Activated CD8-positive, alpha-beta memory T cell treated with anti-CD3 and anti-CD28 coated beads, Interleukin-2, amount 50 U/mL, for 4 hours (primary cell): Measurements from ENCODE around the gene ASGR1.

Experiments
- DNase-seq: peaks from one replicate; pipeline ENCODE4 v3.0.0-alpha.2; 2020

Gene ASGR1

DNA sequence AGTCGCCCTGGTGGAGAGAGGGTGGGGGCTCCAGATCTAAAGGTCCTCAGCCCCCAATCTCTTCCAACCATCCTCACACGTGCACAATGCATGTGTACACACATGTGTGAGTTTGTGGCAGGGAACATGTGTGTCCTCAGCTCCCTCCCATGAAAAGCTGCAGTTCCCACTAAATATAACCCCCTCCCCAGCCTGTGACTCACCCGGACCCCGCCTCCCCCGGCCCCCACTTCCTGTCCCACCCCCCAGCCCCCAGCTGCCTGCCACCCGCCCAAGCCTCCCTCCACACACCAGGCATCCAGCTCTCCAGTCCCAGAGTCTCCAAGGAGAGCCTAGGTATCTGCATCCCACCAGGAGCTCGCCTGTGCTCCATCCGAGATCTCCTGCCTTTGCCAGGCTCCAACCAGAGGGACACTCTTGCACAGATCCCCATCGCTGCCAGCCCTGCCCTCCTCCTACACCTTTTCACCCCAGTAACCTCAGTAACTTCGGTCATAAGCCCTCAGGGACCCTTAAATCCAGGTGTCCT is 36.5 kb upstream of the ASGR1 start:
- no peak for DNase-seq

DNA sequence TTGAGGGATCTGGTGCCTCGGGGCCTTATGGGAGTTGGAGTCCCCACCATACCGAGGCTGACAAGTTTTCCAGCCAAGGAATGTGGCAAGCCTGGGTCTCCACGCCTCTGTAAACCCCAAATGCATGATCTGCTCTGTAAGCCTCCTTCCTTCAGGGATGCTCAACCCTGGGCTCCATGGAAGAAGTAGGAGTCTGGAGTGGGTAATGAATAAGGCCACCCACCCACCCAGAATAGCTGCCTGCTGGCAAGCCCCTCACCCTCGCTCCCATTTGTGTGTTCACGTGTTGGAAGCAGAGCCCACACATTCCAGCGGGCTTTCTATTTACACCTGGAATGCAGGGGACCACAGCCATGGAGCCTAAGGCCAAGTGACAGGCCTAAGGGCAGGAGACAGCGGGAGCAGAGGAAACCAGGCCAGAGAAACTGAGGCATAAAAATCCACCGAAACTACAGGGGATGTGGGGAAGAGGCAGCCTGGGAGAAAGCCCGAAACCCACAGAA is 36.0 kb upstream of the ASGR1 start:
- DNase-seq, result no peak

DNA sequence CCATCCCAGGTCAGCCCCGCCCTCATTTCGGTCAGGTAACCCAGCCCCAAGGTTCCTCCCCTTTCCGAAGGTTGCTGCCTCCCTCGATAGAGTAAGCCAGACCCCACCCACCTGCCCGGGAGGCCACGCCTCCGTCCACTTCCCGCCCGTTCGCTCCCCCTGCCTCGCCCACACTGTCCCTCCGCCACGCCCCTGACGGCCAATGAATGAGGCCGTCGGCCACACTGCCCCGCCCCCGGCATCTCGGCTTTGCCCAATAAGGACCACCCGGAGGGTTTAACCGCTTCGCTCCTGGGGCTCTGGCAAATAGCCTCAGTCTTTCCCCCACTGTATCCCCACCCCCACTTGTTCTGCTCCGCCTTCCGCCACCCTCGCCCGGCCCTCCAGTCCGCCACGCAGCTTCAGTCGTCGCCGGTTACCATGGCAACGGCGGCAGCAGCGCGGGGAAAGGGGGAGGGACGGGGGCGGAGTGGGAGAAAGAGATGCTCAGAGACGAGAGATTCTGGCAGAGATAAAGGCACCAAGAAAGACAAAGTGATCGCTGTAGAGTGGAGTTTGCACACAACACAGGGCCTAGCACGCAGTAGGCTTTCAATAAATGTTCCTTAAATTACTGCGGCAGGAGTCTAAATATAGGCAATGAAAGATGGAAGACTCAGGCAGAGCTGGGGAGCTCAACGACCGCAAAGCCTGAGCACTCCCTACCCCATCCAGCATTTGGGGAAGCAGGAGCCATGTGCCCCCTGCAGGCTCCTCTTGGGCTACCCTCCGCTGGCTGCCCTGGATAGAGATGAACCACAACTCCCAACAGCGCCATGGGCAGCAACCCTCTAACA is 35.3 kb upstream of the ASGR1 start:
- peak; percentile 99 for DNase-seq

DNA sequence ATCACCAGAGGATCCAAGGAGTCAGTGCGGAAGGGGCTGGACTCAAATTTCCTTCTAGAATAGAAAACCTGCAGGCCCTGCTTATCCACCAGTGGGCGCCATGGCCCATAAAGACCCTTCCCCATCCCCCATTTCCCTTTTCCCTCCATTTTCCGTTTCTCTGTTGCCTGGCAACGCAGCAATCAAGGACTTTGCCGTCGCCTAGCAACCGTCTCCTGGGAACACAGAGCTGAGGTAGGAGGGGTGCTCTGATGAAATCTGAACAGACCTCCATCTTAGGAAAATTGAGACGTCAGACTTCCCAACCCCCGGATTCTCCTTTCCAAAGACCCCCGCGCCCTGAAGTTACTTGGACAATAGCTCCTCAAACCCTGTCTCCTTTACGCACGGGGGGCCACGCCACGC is 34.7 kb upstream of the ASGR1 start:
- DNase-seq, result no peak

DNA sequence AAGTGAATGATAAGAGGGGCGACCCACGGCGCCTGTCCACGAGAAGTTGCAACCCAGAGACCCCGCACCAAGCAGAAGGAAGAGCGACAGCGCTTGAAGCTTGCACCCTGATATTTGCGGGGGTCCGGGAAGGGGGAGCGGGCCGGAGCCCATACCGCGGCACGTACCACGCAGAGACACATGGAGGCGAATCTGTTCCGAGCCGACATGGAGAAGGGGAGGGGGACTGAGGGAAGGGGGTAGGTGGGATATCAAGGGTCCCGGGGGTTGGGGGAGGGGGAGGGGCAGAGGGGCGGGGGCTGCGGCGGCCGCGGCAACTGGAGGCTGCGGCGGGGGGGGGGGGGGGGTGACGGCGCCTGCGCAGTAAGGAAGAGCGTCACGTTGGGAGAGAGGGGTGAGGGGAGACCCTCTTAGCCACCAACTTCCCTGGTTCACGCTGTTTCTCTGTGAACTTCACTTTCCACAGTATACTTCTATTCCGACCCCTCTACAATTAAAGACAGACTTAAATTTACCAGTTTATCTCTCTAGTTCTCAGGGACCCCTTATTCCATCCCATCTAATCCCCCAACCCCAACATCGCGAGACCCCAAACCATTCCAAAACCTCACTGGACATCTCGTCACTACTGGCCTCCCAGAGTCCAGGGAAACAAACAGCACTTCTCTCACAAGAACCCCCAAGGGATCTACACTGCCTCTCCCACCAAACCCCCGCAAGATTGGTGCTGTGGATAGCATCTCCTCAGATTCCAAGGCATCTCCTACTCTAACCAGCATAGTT is 32.5 kb upstream of the ASGR1 start:
- no peak for DNase-seq

DNA sequence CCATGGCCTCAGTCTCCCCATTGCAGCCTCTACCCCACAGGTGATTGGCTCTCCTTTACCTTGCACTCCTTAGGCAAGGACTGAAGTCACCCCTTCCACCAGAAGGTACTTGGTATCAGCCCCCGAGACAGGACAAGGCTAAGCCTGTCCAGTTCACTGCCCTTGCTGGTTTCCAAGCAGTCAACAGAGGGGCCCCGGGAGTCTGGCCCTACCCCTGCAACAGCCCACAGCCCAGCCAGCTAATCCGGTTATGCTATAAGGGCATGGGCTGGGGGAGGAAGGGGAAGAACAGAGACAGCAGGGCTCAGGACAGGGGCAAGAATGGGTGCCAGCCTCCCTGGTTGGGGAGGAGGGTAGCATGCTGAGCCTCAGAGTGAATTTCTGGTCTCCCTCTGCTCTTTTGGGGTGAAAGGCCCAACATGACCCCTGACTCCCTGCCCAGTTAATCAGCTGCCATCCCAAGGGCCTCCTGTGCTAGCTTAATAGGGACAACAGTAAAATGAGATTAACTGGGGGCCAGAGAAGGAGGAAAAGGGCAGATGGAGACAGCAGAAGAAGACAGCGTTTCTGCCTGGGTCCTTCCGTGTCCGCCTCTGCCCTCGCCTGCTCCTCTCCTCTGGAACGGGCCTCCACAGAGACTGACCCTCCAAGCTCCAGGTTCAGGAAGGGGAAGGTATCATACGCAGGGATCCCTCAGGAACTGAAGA is 29.7 kb upstream of the ASGR1 start:
- no peak for DNase-seq

DNA sequence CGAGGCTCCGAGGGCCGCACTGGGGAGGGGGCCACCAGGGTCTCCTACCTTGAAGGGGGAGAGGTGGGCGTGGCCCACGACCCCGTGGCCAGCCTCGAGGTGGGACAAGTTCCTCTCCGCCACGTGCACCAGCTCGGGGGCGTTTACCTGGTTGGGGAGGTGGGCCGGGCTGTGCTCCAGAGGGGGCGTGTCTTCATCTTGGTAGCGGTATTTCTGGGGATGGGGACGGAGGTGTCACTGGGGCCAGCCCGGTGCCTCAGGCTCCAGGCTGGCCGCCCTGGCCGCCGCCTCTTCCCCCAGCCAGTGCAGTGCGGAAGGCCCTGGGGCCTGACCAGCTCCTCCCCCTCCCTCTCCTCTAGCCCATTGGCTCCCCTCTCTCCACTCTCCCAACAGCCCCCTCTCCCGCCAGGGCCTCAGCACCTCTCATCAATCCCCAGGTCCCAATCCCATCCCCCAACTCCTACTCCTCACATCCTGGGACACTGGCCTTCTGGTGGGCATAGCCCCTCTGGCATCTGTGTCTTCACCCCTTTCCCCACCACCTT is 28.9 kb upstream of the ASGR1 start:
- DNase-seq, result no peak

DNA sequence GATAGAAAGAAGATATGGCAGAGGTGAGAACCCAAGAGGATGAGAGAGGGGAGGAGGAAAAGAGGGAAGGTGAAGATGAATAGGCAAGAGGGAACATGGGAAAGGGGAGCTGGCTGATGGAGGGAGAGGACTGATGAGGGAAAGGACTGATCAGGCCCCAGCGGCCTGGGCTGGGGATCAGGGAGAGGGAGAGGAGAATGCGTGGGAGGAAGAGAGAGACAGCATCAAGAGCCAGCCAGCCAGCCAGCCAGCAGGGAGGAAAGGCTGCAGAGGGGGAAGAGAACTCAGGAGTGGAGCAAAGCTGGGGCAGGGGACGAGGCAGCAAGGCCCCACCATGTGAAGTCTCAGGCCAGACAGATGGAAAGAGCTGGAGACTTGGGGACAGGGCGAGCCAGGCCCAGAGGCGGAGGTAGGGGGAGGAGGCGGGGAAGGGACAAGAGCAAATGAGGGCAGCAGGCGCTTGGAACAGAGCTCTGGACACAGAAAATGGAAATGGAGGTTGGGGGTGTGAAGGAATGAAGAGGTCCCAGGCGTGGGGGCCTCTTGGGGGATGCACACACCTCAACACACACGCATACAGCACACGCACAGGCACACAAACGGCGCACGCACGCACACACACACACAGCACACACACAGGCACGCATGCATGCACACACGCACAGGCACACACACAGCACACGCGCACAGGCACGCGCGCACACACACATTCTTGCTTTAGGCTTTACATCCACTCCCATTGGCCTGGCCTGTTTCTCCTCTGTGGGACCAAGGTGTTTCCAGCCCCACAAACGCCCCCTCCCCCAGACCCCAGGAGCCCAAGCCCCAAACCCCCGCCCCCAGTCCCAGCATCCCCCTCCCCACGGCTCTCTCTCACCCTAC is 28.2 kb upstream of the ASGR1 start:
- no peak for DNase-seq

DNA sequence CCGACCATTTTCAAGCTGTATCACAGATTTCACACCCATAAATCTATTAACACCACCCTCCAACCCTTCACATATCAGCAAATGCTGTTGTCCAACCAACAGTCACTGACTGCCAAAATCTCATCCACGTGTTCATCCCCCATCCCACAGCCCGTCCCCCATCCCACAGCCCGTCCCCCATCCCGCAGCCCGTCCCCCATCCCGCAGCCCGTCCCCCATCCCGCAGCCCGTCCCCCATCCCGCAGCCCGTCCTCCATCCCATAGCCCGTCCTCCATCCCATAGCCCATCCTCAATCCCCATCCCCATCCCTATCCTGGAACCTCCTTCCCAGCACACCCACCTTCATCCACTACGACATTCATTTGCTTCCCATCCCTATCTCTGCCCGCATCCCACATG is 26.4 kb upstream of the ASGR1 start:
- no peak for DNase-seq

DNA sequence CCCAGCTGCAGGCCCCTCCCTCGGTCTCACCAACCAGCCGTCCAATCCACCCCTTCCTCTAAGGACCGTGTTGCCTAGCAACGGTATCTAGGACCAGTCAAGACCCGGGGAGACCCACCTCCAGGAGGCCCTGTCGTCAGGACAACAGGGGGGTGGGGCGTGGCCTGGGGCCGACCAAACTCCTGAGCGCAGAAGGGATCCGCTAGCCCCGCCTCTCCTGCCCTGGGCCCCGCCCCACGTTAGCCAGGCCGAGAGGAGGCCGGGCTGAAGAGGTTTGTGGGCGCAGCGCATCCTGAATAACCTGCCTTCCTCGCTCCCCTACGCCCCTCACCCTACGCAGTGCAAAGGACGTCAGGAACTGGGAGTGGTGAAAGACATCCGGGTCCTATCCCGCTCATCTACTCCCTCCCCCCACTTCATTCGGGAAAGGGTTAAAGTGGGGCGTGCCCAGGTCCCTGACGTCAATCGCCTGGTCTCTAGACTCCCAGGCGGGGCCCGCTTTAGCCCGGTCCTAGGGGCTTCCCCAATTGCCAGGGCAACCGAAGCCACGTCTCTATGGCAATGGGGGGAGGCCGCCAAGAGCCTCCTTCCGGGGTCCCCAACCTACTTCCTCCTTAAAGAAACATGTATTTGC is 25.8 kb upstream of the ASGR1 start:
- peak; percentile 94 for DNase-seq

DNA sequence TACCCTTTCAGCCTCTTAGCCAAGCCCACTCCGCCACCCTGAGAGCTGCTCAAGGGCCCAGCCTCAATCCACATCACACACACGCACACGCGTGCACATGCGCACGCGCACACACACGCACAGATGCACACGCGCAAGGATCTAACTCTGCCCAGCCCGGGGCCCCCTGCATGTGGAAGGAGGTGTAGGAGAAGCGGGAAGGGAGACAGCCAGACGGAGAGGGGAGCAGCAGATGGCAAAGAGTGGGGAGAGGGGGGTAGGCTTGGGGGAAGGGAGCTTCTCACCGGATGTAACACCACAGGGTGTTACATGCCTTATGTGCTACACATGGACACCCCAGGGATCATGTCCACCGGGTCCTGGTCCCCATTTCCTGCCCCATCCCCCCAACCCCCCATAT is 25.2 kb upstream of the ASGR1 start:
- no peak for DNase-seq

DNA sequence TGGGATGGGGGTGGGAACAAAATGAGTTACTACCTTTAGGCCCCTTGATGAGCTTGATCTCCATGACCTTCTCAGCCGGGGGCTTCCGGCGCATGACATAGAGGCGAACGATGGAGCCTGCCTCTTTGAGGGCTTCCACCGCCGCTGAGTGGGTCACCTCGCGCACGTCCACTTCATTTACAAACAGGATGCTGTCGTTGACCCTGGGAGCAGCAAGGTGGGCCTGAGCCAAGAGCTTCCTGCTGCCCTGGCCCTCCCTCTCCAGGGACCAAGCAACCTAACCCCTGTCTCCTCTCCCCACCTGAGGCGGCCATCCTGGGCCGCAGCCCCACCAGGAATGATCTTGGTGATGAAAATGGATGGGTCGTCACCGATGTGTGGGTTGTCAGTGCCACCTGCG is 24.2 kb upstream of the ASGR1 start:
- DNase-seq, result no peak

DNA sequence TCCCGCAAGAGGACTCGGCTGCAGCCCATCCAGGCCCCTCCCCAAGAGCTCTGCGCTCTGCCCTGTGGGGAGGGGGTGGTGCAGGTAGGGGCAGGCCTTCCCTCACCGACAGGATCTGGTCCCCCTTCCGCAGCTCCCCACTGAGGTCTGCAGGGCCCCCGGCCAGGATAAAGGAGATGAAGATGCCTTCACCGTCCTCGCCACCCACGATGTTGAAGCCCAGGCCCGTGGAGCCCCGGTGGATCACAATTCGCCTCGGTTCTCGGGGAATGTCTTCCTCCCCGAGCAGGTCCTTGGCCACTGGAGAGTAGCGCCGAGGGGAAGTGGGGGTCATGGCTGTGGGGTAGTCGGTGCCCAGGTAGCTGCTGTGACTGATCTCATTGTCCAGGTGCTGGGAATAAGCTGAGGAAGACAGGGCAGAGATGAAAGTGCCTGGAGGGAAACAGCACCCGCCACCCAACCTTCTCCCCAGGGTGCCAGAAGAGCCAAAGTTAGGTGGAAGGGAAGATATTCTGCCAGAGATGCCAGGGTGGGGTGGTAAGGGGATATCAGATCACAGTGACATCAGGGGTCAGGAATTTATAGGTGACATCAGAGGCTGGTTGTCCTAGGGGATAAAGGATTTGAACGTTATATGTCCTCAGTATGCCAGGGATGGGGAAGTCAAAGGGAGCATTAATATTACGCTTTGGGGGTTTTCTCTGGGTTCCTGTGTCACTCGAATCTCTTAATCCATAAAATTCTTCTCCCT is 17.7 kb upstream of the ASGR1 start:
- no peak for DNase-seq

DNA sequence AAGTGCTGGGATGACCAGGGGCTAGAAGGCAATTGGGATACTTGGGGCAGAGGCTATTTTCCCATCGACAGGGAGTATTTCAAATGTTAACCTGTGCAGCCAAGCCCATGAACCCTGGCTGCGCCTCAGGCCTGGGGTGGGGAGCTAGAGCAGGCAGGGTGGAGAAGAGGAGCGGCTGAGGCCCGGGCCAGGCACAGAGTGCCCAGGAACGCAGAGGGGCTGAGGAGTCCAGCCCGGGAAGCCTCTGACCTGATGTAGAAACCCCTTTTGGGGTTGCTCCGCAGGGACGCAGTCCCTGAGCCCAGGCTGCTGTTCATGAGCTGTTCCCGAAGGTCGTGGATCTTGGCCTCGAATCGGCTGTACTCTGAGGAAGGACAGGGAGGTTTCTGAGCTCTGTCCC is 16.8 kb upstream of the ASGR1 start:
- DNase-seq, result no peak

DNA sequence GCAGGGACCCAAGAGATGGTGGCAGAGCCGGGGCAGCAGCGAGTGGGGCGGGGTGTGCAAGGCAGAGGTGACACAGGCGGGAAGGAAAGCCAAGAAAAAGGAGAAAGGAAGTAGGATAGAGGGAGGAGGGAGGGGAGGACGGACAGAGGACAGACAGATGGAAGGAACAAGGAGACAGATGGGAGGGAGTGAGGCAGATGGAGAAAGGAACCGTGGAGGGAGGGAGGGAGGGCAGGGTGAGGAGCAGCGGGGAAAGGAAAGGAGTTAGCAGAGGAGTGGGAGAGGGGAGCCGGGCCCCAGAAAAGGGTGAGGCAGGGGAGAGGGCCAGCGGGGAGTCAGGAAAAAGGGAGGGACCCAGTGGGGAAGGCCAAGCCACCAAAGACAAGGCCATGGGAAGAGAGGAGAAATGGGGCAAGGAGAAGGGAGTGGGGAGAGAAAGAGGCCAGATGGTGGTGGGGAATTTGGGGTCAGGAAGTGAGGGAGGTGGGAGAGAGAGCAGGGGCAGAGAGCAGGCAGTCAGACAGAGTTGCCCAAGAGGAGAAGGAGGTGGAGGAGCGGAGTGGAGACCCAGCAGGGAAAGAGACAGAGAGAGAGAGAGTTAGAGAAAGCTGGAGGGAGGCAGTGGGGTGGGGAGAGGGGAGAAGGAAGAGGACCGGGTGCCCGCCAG is 13.2 kb upstream of the ASGR1 start:
- DNase-seq, result no peak

DNA sequence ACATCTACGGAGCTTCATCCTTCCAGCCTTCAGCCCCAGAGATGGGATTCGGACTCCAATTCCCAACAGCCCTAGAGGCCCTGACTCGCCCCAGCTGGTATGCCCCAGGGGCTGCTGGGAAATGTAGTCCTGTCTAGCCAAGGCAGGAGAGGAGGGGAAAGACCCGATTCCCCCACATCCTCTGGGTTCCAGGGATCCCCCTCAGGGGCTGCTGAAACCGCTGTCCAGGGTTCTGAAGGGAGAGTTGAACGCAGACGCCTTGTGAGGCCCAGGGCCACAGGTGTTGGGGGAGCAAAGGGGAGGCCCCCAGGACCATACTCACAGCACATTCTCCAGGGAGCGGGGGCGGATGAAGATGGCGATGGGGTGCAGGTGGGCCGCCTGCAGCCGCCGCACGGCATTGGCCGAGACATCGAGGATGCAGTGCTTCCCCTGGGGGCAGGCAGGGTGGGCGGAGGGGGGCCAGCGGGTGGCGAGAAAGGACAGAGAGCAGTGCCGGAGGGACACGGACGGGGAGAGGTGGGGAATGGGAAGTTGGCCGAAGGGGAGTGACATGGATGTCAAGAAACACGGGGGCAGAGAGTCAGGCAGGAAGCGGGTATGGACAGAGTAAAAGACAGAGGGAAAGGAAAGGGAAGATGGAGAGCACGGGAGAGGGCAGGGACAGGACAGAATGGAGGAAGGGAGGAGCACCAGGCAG is 12.6 kb upstream of the ASGR1 start:
- DNase-seq, result no peak

DNA sequence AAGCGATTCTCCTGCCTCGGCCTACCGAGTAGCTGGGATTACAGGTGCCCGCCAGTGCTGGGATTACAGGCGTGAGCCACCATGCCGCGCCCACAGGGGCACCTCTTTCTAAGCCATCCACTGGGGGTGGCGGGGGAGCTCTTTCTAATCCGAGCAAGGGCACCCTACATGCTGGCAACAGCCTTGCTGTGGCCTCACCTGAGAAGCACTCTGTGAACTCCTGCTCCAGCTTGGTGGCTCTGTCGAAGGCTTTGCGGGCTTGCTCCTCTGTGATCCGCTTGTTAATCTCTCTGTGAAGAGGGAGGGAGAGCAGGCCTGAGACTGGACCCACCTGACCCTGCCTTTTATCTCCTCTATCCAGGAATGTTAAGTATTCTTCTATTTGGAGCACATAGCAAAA is 11.9 kb upstream of the ASGR1 start:
- no peak for DNase-seq

DNA sequence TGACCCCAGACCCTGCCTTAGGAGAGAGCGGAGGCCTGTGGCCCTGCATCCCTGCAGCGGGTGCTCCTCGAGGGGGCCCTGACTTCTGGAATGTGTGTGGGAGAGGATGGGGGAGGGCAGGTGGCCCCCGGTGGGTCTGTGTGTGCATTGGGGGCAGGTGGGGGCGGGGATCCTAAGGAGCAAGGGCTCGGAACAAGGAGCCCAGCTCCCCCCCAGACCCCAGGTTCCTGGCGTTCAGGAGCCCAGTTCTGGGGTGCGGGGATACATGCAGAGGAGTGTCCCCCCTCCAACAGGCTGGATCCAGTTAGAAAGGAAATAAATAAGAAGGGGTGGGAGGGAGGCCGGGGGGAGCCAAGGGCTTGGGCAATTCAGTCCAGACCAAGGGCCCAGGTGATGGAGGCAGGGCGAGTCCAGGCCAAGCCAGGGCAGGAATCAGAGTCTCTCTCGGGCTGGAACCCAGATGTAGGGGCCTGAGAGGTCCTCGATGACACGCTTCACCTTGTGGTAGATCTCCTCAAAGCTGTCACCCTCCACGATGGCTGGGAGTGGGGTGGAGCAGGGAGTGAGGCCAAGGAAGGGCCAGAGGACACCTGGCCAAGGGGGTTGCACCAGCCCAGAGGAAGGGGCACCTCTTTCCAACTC is 11.2 kb upstream of the ASGR1 start:
- DNase-seq, result no peak

DNA sequence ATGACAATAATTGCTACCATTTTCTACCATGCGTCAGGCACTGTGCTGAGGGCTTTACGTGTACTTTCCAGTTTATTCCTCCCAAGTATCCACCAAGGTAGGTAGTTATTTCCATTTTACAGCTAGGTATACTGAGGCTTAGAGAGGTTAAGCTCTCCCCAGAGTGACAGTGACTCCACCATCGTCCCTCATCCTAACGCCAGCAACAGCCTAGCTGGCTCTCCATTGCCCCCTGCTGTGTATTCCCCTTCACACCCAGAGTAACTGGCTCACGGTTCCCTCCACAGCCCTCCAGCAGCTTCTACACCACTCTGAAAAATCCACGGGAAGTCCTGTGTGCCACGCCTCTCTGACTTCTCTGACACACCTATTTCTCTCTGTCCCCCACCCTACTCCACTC is 7.1 kb upstream of the ASGR1 start:
- no peak for DNase-seq
